Right ventricle myocardium superior (tissue), 1 donor: ENCODE data around the gene ITSN1. TPM values are rescaled to one million over a fixed set of nuclear protein-coding genes. Genes with fewer than 3 reads are reported as not detected.
A peak's percentile ranks its signal among the peaks of the same experiment; 100 is the strongest.

Experiments
- ATAC-seq: fragments of 200-7000 bp; cut with Tn5 transposase; one replicate; pipeline ENCODE4 v1.9.1; 2020; ENCODE audit warnings: mild to moderate bottlenecking; ENCODE audit not compliant: poor library complexity
- DNase-seq: peaks from one replicate; pipeline ENCODE4 v3.0.0-alpha.2; 2020
- intact Hi-C: fragments of 100-400 bp; cut with DNase I; formaldehyde crosslinking; loops from one replicate; pipeline ENCODE4 v1.11.2; 2022
- total RNA-seq: library from RNA; stranded (reverse); fragmentation: NEBNext Ultra II Directional; extraction: Animal tissue kit (Norgen Biotek cat#: 25700); gene quantifications from one replicate; pipeline ENCODE4 v1.2.1, GENCODE V29; 2021
- donor health status: DM: no; HTN: yes; CAD: no; lungs with severe emphysema.

The ITSN1 gene
- total RNA-seq, 1 donor from 2014 or later = 41.8 TPM

- no peak for ATAC-seq
- intact Hi-C loops = no loop called here
- DNase-seq = no peak
Measured at GRCh38 chr21:33751533-33751932, 109.2 kb downstream of the ITSN1 start.

- ATAC-seq = no peak
- intact Hi-C loops = no loop called here
Measured at GRCh38 chr21:33752260-33752659, 110.0 kb downstream of the ITSN1 start.

GRCh38 chr21:33753886-33754285 lies 111.6 kb downstream of the ITSN1 start:
- intact Hi-C loops = no loop called here
- no peak for ATAC-seq
- no peak for DNase-seq

More at GRCh38 chr21:33752260-33752659, 110.0 kb downstream of the ITSN1 start:
- DNase-seq = no peak

- intact Hi-C loops = no loop called here
- ATAC-seq (peak; percentile 65), DNase-seq (no peak)
Measured at GRCh38 chr21:33754481-33754880, 112.2 kb downstream of the ITSN1 start.

- ATAC-seq (no peak), DNase-seq (no peak)
- intact Hi-C loops = no loop called here
Measured at GRCh38 chr21:33755354-33755753, 113.1 kb downstream of the ITSN1 start.

GRCh38 chr21:33760641-33761440 lies 118.5 kb downstream of the ITSN1 start:
- intact Hi-C loops = no loop called here
- peak; percentile 47 for ATAC-seq
- no peak for DNase-seq

- intact Hi-C loops = no loop called here
- no peak for DNase-seq
Measured at GRCh38 chr21:33761441-33762036, 119.2 kb downstream of the ITSN1 start.

GRCh38 chr21:33762803-33763581 lies 120.7 kb downstream of the ITSN1 start:
- ATAC-seq (no peak), DNase-seq (no peak)
- intact Hi-C loops = no loop called here

More at GRCh38 chr21:33761441-33762036, 119.2 kb downstream of the ITSN1 start:
- peak; percentile 82 for ATAC-seq

- DNase-seq = no peak
- ATAC-seq = no peak
- intact Hi-C loops = no loop called here
Measured at GRCh38 chr21:33763582-33763899, 121.2 kb downstream of the ITSN1 start.

- ATAC-seq (no peak), DNase-seq (no peak)
- intact Hi-C loops = no loop called here
Measured at GRCh38 chr21:33767236-33767635, 124.9 kb downstream of the ITSN1 start.

- ATAC-seq = no peak
- intact Hi-C loops = no loop called here
- no peak for DNase-seq
Measured at GRCh38 chr21:33767960-33768359, 125.7 kb downstream of the ITSN1 start.

GRCh38 chr21:33769057-33769456 lies 126.8 kb downstream of the ITSN1 start:
- intact Hi-C loops = no loop called here
- DNase-seq (no peak), ATAC-seq (no peak)

GRCh38 chr21:33770542-33770941 lies 128.2 kb downstream of the ITSN1 start:
- ATAC-seq (no peak), DNase-seq (no peak)
- intact Hi-C loops = no loop called here

- DNase-seq (no peak), ATAC-seq (no peak)
- intact Hi-C loops = no loop called here
Measured at GRCh38 chr21:33771976-33772375, 129.7 kb downstream of the ITSN1 start.

- DNase-seq (no peak), ATAC-seq (no peak)
- intact Hi-C loops = no loop called here
Measured at GRCh38 chr21:33774551-33774950, 132.2 kb downstream of the ITSN1 start.

- ATAC-seq (no peak), DNase-seq (no peak)
- intact Hi-C loops = no loop called here
Measured at GRCh38 chr21:33775100-33775828, 133.0 kb downstream of the ITSN1 start.

GRCh38 chr21:33780631-33781030 lies 138.3 kb downstream of the ITSN1 start:
- ATAC-seq (no peak), DNase-seq (no peak)
- intact Hi-C loops = no loop called here

- no peak for ATAC-seq
- no peak for DNase-seq
- intact Hi-C loops = no loop called here
Measured at GRCh38 chr21:33781121-33781520, 138.8 kb downstream of the ITSN1 start.
